IMR-90 (cell line): ENCODE results near the gene PARP11. TPM values are rescaled to one million over a fixed set of nuclear protein-coding genes. Genes with fewer than 3 reads are reported as not detected.

Experiments
- polyA plus RNA-seq, 3 experiments: library from polyadenylated mRNA; depleted of rRNA; stranded (reverse); fragments of >200 nt; gene quantifications; 2 replicates each; pipeline ENCODE4 v1.2.3, GENCODE V29; 2012; ENCODE audit warnings: low replicate concordance in 1 of 3
- total RNA-seq: library from RNA; depleted of rRNA; stranded (reverse); fragments of >200 nt; gene quantifications from 2 replicates; pipeline ENCODE4 v1.2.3, GENCODE V29; 2012; rRNA removed

PARP11 gene
- total and polyA plus RNA-seq, 2 of the 4 experiments (the other 2 are of a cell fraction) = 1.8 to 3.0 TPM

Other genes with a start within 250 kb of the PARP11 start
- gene CRACR2A, start 120.3 kb downstream of the PARP11 start, total RNA-seq = 0.54 and 0.83 TPM in 2 replicates
- gene CRACR2A, start 120.3 kb downstream of the PARP11 start, polyA plus RNA-seq (2012; rRNA removed) = 0.55 and 0.60 TPM in 2 replicates